H9 (cell line): ENCODE measurements around the gene MSL1. TPM values are rescaled to one million over a fixed set of nuclear protein-coding genes. Genes with fewer than 3 reads are reported as not detected.

Experiments used
- DNase-seq: peaks from one replicate; pipeline ENCODE4 v3.0.0-alpha.2; 2017
- H2AFZ ChIP-seq: one replicate; pipeline ENCODE4 v1.6.1; 2013; ENCODE audit warnings: mild to moderate bottlenecking, low read length, control low read depth, moderate library complexity
- H2AK5ac ChIP-seq: 2 replicates; pipeline ENCODE4 v1.6.1; 2013; ENCODE audit warnings: low read length, control low read depth, mixed read lengths; ENCODE audit not compliant: insufficient read length
- H2BK120ac ChIP-seq: one replicate; pipeline ENCODE4 v1.6.1; 2013; ENCODE audit warnings: low read depth, mild to moderate bottlenecking, low read length, control low read depth, inconsistent platforms; ENCODE audit not compliant: poor library complexity, severe bottlenecking
- H2BK12ac ChIP-seq: 2 replicates; pipeline ENCODE4 v1.6.1; 2013; ENCODE audit warnings: low read length, control low read depth, mixed read lengths, low read depth; ENCODE audit not compliant: insufficient read length
- H2BK15ac ChIP-seq: 2 replicates; pipeline ENCODE4 v1.6.1; 2013; ENCODE audit warnings: low read depth, low read length, control low read depth
- H2BK20ac ChIP-seq: one replicate; pipeline ENCODE4 v1.6.1; 2013; ENCODE audit warnings: low read depth, mild to moderate bottlenecking, low read length, control low read depth, inconsistent platforms; ENCODE audit not compliant: poor library complexity, severe bottlenecking
- H2BK5ac ChIP-seq: 2 replicates; pipeline ENCODE4 v1.6.1; 2013; ENCODE audit warnings: low read length, control low read depth, mixed read lengths; ENCODE audit not compliant: insufficient read length
- H3K14ac ChIP-seq: 2 replicates; pipeline ENCODE4 v1.6.1; 2013; ENCODE audit warnings: low read length, control low read depth; ENCODE audit not compliant: insufficient read depth
- H3K18ac ChIP-seq: 2 replicates; pipeline ENCODE4 v1.6.1; 2013; ENCODE audit warnings: low read depth, mild to moderate bottlenecking, mixed read lengths, low read length, control low read depth; ENCODE audit not compliant: insufficient read length
- H3K23ac ChIP-seq: 2 replicates; pipeline ENCODE4 v1.6.1; 2013; ENCODE audit warnings: low read length, control low read depth, mixed read lengths, low read depth; ENCODE audit not compliant: insufficient read length
- H3K23me2 ChIP-seq: 2 replicates; pipeline ENCODE4 v1.6.1; 2013; ENCODE audit warnings: low read depth, mild to moderate bottlenecking, mixed read lengths, low read length, control low read depth; ENCODE audit not compliant: insufficient read length, poor library complexity, severe bottlenecking
- H3K27ac ChIP-seq: 2 replicates; pipeline ENCODE4 v1.5.1; 2013; ENCODE audit warnings: low read length, control low read depth, mixed read lengths, low read depth; ENCODE audit not compliant: insufficient read length
- H3K27me3 ChIP-seq: 2 replicates; pipeline ENCODE4 v1.6.1; 2013; ENCODE audit warnings: low read length, control low read depth, inconsistent platforms; ENCODE audit not compliant: insufficient read depth
- H3K4ac ChIP-seq: 2 replicates; pipeline ENCODE4 v1.6.1; 2013; ENCODE audit warnings: low read depth, mild to moderate bottlenecking, control low read depth, inconsistent platforms, low read length, moderate library complexity
- H3K4me1 ChIP-seq: 2 replicates; pipeline ENCODE4 v1.6.1; 2013; ENCODE audit warnings: low read length, control low read depth, inconsistent platforms; ENCODE audit not compliant: insufficient read depth
- H3K4me2 ChIP-seq: 2 replicates; pipeline ENCODE4 v1.6.1; 2013; ENCODE audit warnings: low read length, control low read depth, mixed read lengths; ENCODE audit not compliant: insufficient read length, insufficient read depth
- H3K56ac ChIP-seq: 2 replicates; pipeline ENCODE4 v1.6.1; 2013; ENCODE audit warnings: low read depth, mild to moderate bottlenecking, mixed read lengths, low read length, control low read depth; ENCODE audit not compliant: insufficient read length
- H3K79me1 ChIP-seq: 2 replicates; pipeline ENCODE4 v1.6.1; 2013; ENCODE audit warnings: low read depth, mild to moderate bottlenecking, moderate library complexity, low read length, control low read depth, inconsistent platforms; ENCODE audit not compliant: insufficient read depth, poor library complexity, severe bottlenecking
- H3K79me2 ChIP-seq: 2 replicates; pipeline ENCODE4 v1.6.1; 2013; ENCODE audit warnings: low read length, control low read depth, inconsistent platforms; ENCODE audit not compliant: insufficient read depth
- H3K9ac ChIP-seq: 2 replicates; pipeline ENCODE4 v1.6.1; 2013; ENCODE audit warnings: low read length, control low read depth, mixed read lengths; ENCODE audit not compliant: insufficient read length; ENCODE audit errors: extremely low read depth
- H3K9me3 ChIP-seq: one replicate; pipeline ENCODE4 v1.6.1; 2013; ENCODE audit warnings: low read depth, low read length, inconsistent platforms; ENCODE audit not compliant: control insufficient read depth
- H3T11ph ChIP-seq: one replicate; pipeline ENCODE4 v1.6.1; 2013; ENCODE audit warnings: mild to moderate bottlenecking, low read length, control low read depth, inconsistent platforms
- H4K20me1 ChIP-seq: one replicate; pipeline ENCODE4 v1.6.1; 2013; ENCODE audit not compliant: control insufficient read depth, insufficient read length, insufficient read depth
- H4K5ac ChIP-seq: 2 replicates; pipeline ENCODE4 v1.6.1; 2013; ENCODE audit warnings: low read depth, mild to moderate bottlenecking, mixed read lengths, low read length, control low read depth; ENCODE audit not compliant: insufficient read length
- H4K8ac ChIP-seq: replicated peaks from 2 replicates; pipeline ENCODE4 v1.6.1; 2013; ENCODE audit warnings: low read length, control low read depth, mixed read lengths, low read depth; ENCODE audit not compliant: insufficient read length
- H4K91ac ChIP-seq: 2 replicates; pipeline ENCODE4 v1.6.1; 2013; ENCODE audit warnings: low read depth, mild to moderate bottlenecking, moderate library complexity, mixed read lengths, low read length, control low read depth; ENCODE audit not compliant: insufficient read length
- H3K27ac Mint-ChIP-seq, 3 experiments: 2 replicates in 2 of 3; 3 replicates in 1 of 3; pipeline ENCODE4 v1.8.0; 2020 to 2021; ENCODE audit warnings: mixed read lengths in 3 of 3, mild to moderate bottlenecking in 1 of 3, moderate library complexity in 1 of 3
- H3K27me3 Mint-ChIP-seq: 2 replicates; pipeline ENCODE4 v1.8.0; 2021; ENCODE audit warnings: low read depth, mild to moderate bottlenecking, moderate library complexity, mixed read lengths
- H3K36me3 Mint-ChIP-seq, 3 experiments: 2 replicates in 2 of 3; 3 replicates in 1 of 3; pipeline ENCODE4 v1.8.0; 2020 to 2021; ENCODE audit warnings: low read depth in 3 of 3, mixed read lengths in 3 of 3; ENCODE audit not compliant: insufficient read depth in 1 of 3
- H3K4me1 Mint-ChIP-seq, 2 experiments: 2 replicates each; pipeline ENCODE4 v1.8.0; 2020; ENCODE audit warnings: mixed read lengths in 2 of 2
- H3K4me3 Mint-ChIP-seq, 2 experiments: 2 replicates in 1 of 2; 3 replicates in 1 of 2; pipeline ENCODE4 v1.8.0; 2020 to 2021; ENCODE audit warnings: mild to moderate bottlenecking in 2 of 2, mixed read lengths in 2 of 2, moderate library complexity in 1 of 2
- H3K9me3 Mint-ChIP-seq, 2 experiments: 2 replicates in 1 of 2; 3 replicates in 1 of 2; pipeline ENCODE4 v1.8.0; 2020; ENCODE audit warnings: mild to moderate bottlenecking in 2 of 2, mixed read lengths in 2 of 2, moderate library complexity in 1 of 2
- CTCF ChIP-seq: fragments of 200-600 bp; sonication (generic); conservative IDR thresholded peaks from 3 replicates; pipeline ENCODE4 v1.8.0; 2021; ENCODE audit warnings: antibody characterized with exemption, mild to moderate bottlenecking
- WGBS: extraction: QIAGEN DNeasy Blood & Tissue Kit; methylation state at CpG from one replicate; pipeline ENCODE4 v1.1.7; 2013; ENCODE audit warnings: missing lambda C conversion rate, low lambda C conversion rate, mixed read lengths; ENCODE audit not compliant: insufficient read length; ENCODE audit errors: extremely low coverage; 5-methylcytosine and 5-hydroxymethylcytosine counted together
- total RNA-seq: library from RNA; stranded (reverse); gene quantifications from 2 replicates; pipeline ENCODE4 v1.2.1, GENCODE V29; 2021

The MSL1 gene
- total RNA-seq, 1 experiment from 2014 or later, result 105 TPM

- H3K4ac ChIP-seq, result no peak overlapping the region
- H3K23me2 ChIP-seq, result no peaks in the 10 kb centered on the region
- H4K91ac ChIP-seq, result no peak overlapping the region
- H3K23ac ChIP-seq, result no peak overlapping the region
- H3K27ac ChIP-seq, result no peak overlapping the region
- no CpG with 5 or more reads among the region's 2 CpGs for WGBS
- H3K9ac ChIP-seq, result no peak overlapping the region
- peaks cover 2% of the 10 kb centered on the region; the same call in 1 of the 2 replicates for H3K27me3 ChIP-seq
- no peaks in the 10 kb centered on the region; a peak in 2 of 5 replicates for H3K9me3 Mint-ChIP-seq
- H3K4me1 ChIP-seq, result peaks cover 20% of the 10 kb centered on the region; the same call in 1 of the 2 replicates
- H2BK20ac ChIP-seq, result no peak overlapping the region
- H2AK5ac ChIP-seq, result no peak overlapping the region
- H2BK15ac ChIP-seq, result no peak overlapping the region
- H3K9me3 ChIP-seq, result no peaks in the 10 kb centered on the region
- H2BK5ac ChIP-seq, result no peak overlapping the region
- no peak overlapping the region for H3K14ac ChIP-seq
- H3T11ph ChIP-seq, result no peak overlapping the region
- H3K4me2 ChIP-seq, result peak overlapping the region; percentile 9
- no peak overlapping the region for H2BK120ac ChIP-seq
- peak overlapping the region; percentile 15 for H3K18ac ChIP-seq
- no peak overlapping the region for H2AFZ ChIP-seq
- H3K27me3 Mint-ChIP-seq, result peaks cover 12% of the 10 kb centered on the region
- no peak overlapping the region for H4K8ac ChIP-seq
- no peaks in the 10 kb centered on the region for H3K79me2 ChIP-seq
- no peak for DNase-seq
- H4K20me1 ChIP-seq, result no peaks in the 10 kb centered on the region
- no peak overlapping the region for H3K56ac ChIP-seq
- no peaks in the 10 kb centered on the region; a peak in 2 of 7 replicates for H3K36me3 Mint-ChIP-seq
- peak overlapping the region in 1 of 2 experiments; percentile 53; a peak in 4 of 5 replicates for H3K4me3 Mint-ChIP-seq
- H3K27ac Mint-ChIP-seq, result peak overlapping the region in 2 of 3 experiments; percentile 73 to 99; a peak in 5 of 7 replicates
- no peak overlapping the region for H2BK12ac ChIP-seq
- no peak overlapping the region for H4K5ac ChIP-seq
- no peak for TF ChIP-seq CTCF
- no peaks in the 10 kb centered on the region for H3K79me1 ChIP-seq
- H3K4me1 Mint-ChIP-seq, result peaks cover 72 to 81% of the 10 kb centered on the region in 2 experiments
Observed at GRCh38 chr17:40112191-40112711, 9.5 kb upstream of the MSL1 start.
